SK-N-MC (cell line): ENCODE measurements around the gene ALDH1L2.

Source experiments
- EZH2 ChIP-seq: fragments of 200-600 bp; sonication (generic); IDR thresholded peaks from one replicate; pipeline ENCODE4 v1.6.1; 2017; ENCODE audit warnings: antibody characterized with exemption
- POLR2AphosphoS5 ChIP-seq: IDR thresholded peaks from 2 replicates; pipeline ENCODE4 v1.6.1; 2012; ENCODE audit warnings: mild to moderate bottlenecking, low read depth, low read length, borderline replicate concordance

- TF ChIP-seq EZH2: no peak
- no peak for TF ChIP-seq POLR2AphosphoS5
These were observed 92.6 kb downstream of the ALDH1L2 start for GRCh38 chr12:104991565-104992128.
